Mesendoderm (in vitro differentiated cells): ENCODE results near the gene DSCAML1.

ENCODE experiments used
- DNase-seq: peaks from one replicate; pipeline ENCODE4 v3.0.0; 2013
- H2AK5ac ChIP-seq: 2 replicates; pipeline ENCODE4 v1.6.1; 2013; ENCODE audit warnings: low read length, inconsistent platforms
- H2BK120ac ChIP-seq: 2 replicates; pipeline ENCODE4 v1.6.1; 2013; ENCODE audit warnings: low read depth, mild to moderate bottlenecking, low read length, moderate library complexity, mixed read lengths
- H2BK15ac ChIP-seq: replicated peaks from 2 replicates; pipeline ENCODE4 v1.6.1; 2013; ENCODE audit warnings: low read depth, mild to moderate bottlenecking, moderate library complexity
- H2BK5ac ChIP-seq: 2 replicates; pipeline ENCODE4 v1.6.1; 2013; ENCODE audit warnings: low read length, inconsistent platforms
- H3K18ac ChIP-seq: 2 replicates; pipeline ENCODE4 v1.6.1; 2013; ENCODE audit warnings: mild to moderate bottlenecking, low read length, mixed read lengths
- H3K23ac ChIP-seq: one replicate; pipeline ENCODE4 v1.6.1; 2013; ENCODE audit warnings: low read length
- H3K27ac ChIP-seq: 2 replicates; pipeline ENCODE4 v1.5.1; 2013; ENCODE audit warnings: low read depth, mild to moderate bottlenecking, inconsistent platforms, low read length, moderate library complexity
- H3K27me3 ChIP-seq: 2 replicates; pipeline ENCODE4 v1.6.1; 2013; ENCODE audit warnings: low read length, control low read depth, mild to moderate bottlenecking, inconsistent platforms; ENCODE audit not compliant: insufficient read depth, poor library complexity
- H3K36me3 ChIP-seq: 2 replicates; pipeline ENCODE4 v1.6.1; 2013; ENCODE audit warnings: low read length, inconsistent platforms; ENCODE audit not compliant: control insufficient read depth, insufficient read depth
- H3K4ac ChIP-seq: one replicate; pipeline ENCODE4 v1.6.1; 2013; ENCODE audit warnings: low read depth, mild to moderate bottlenecking, low read length, moderate library complexity
- H3K4me1 ChIP-seq: 2 replicates; pipeline ENCODE4 v1.6.1; 2013; ENCODE audit warnings: low read depth, low read length, inconsistent platforms; ENCODE audit not compliant: control insufficient read depth
- H3K4me2 ChIP-seq: 2 replicates; pipeline ENCODE4 v1.6.1; 2013; ENCODE audit warnings: low read length
- H3K4me3 ChIP-seq: 2 replicates; pipeline ENCODE4 v1.5.1; 2013; ENCODE audit warnings: mild to moderate bottlenecking, low read length
- H3K56ac ChIP-seq: one replicate; pipeline ENCODE4 v1.6.1; 2013; ENCODE audit warnings: low read length
- H3K79me1 ChIP-seq: 2 replicates; pipeline ENCODE4 v1.6.1; 2013; ENCODE audit warnings: low read length, inconsistent platforms
- H3K79me2 ChIP-seq: 2 replicates; pipeline ENCODE4 v1.6.1; 2013; ENCODE audit warnings: mild to moderate bottlenecking, low read length; ENCODE audit not compliant: control insufficient read depth, insufficient read depth
- H3K9ac ChIP-seq: 2 replicates; pipeline ENCODE4 v1.6.1; 2013; ENCODE audit warnings: low read length, inconsistent platforms
- H4K5ac ChIP-seq: one replicate; pipeline ENCODE4 v1.6.1; 2013; ENCODE audit warnings: low read length
- H4K8ac ChIP-seq: one replicate; pipeline ENCODE4 v1.6.1; 2013; ENCODE audit warnings: low read depth, mild to moderate bottlenecking, control low read depth, low read length, moderate library complexity
- WGBS: extraction: QIAGEN DNeasy Blood & Tissue Kit; methylation state at CpG from one replicate; pipeline ENCODE4 v1.1.7; 2013; ENCODE audit warnings: low lambda C conversion rate, missing lambda C conversion rate; ENCODE audit not compliant: insufficient coverage; ENCODE audit errors: extremely low coverage; 5-methylcytosine and 5-hydroxymethylcytosine counted together

Gene DSCAML1

DNA sequence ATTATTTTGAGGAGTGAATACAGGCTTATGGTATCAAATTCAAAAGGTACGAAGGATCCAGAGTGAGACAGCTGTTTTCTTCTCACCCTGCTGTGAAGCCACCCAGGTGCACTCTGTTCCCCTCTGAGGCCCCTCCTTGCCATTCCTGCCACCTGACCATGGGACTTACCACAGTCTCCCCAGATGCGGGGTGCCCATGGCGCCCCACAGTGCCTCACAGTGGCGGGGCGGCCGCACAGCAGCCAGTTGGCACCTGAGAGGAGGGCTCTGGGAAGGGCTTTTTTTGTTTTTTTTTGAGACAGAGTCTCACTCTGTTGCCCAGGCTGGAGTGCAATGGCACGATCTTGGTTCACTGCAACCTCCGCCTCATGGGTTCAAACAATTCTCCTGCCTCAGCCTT, 317.6 kb downstream of the DSCAML1 start:
- Histone ChIP-seq H3K79me2 (no peaks in the 10 kb centered on the region), H3K4me3 (no peak overlapping the region), H3K18ac (no peak overlapping the region), H3K4me2 (no peak overlapping the region), H3K23ac (no peak overlapping the region), H2BK5ac (no peak overlapping the region), H2BK120ac (no peak overlapping the region), H3K27ac (no peak overlapping the region), H4K5ac (no peak overlapping the region), H2AK5ac (no peak overlapping the region), H3K4ac (no peak overlapping the region), H3K79me1 (no peaks in the 10 kb centered on the region), H4K8ac (no peak overlapping the region), H2BK15ac (no peak overlapping the region), H3K9ac (no peak overlapping the region), H3K4me1 (no peaks in the 10 kb centered on the region), H3K56ac (no peak overlapping the region), H3K36me3 (no peaks in the 10 kb centered on the region), H3K27me3 (no peaks in the 10 kb centered on the region)
- no CpG with 5 or more reads among the region's 8 CpGs for WGBS
- DNase-seq: no peak

DNA sequence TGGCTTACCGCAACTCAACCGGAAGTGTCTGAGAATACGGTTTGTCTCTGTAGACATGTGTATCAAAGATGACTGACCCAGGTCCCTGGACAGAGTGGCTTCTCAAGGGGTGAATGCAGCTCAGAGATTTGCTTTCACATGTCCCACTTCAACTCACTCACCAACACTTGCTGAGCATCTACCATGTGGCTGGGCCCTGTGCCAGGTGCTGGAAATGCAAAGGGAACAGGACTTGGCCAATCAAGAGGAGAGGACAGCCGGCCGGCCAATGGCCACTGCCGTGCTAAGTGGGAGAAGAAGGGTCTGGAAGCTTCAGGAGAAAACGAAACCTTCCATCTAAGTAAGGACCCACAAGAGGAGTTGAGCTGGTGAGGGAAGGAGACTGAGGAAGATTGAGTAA, 318.1 kb downstream of the DSCAML1 start:
- Histone ChIP-seq H3K27ac (no peak overlapping the region), H3K9ac (no peak overlapping the region), H3K23ac (no peak overlapping the region), H3K4me2 (no peak overlapping the region), H2BK15ac (no peak overlapping the region), H4K8ac (no peak overlapping the region), H3K27me3 (no peaks in the 10 kb centered on the region), H2BK120ac (no peak overlapping the region), H3K4me1 (no peaks in the 10 kb centered on the region), H3K4ac (no peak overlapping the region), H3K4me3 (no peak overlapping the region), H3K36me3 (no peaks in the 10 kb centered on the region), H4K5ac (no peak overlapping the region), H3K79me1 (no peaks in the 10 kb centered on the region), H3K18ac (no peak overlapping the region), H3K56ac (no peak overlapping the region), H2BK5ac (no peak overlapping the region), H3K79me2 (no peaks in the 10 kb centered on the region), H2AK5ac (no peak overlapping the region)
- WGBS: no CpG with 5 or more reads among the region's 7 CpGs
- DNase-seq: no peak

GRCh38 chr11:117478126-117478860, 318.7 kb downstream of the DSCAML1 start:
- no peak overlapping the region for H3K4me3 ChIP-seq
- H3K27ac ChIP-seq: no peak overlapping the region
- H3K36me3 ChIP-seq: no peaks in the 10 kb centered on the region
- no peak overlapping the region for H2BK5ac ChIP-seq
- H2BK15ac ChIP-seq: no peak overlapping the region
- H4K8ac ChIP-seq: no peak overlapping the region
- H3K23ac ChIP-seq: no peak overlapping the region
- H3K79me2 ChIP-seq: no peaks in the 10 kb centered on the region
- H3K9ac ChIP-seq: no peak overlapping the region
- no peak overlapping the region for H3K56ac ChIP-seq
- no peaks in the 10 kb centered on the region for H3K4me1 ChIP-seq
- WGBS: no CpG with 5 or more reads among the region's 13 CpGs
- H3K18ac ChIP-seq: no peak overlapping the region
- no peaks in the 10 kb centered on the region for H3K79me1 ChIP-seq
- no peaks in the 10 kb centered on the region for H3K27me3 ChIP-seq
- no peak overlapping the region for H3K4ac ChIP-seq
- no peak overlapping the region for H2BK120ac ChIP-seq
- H4K5ac ChIP-seq: no peak overlapping the region
- no peak overlapping the region for H3K4me2 ChIP-seq
- no peak overlapping the region for H2AK5ac ChIP-seq
- no peak for DNase-seq

GRCh38 chr11:117477721-117478120, 319.3 kb downstream of the DSCAML1 start:
- no peak overlapping the region for H4K5ac ChIP-seq
- H4K8ac ChIP-seq: no peak overlapping the region
- no peak overlapping the region for H2BK5ac ChIP-seq
- no peaks in the 10 kb centered on the region for H3K36me3 ChIP-seq
- no peak overlapping the region for H2AK5ac ChIP-seq
- H3K4me1 ChIP-seq: no peaks in the 10 kb centered on the region
- H3K27ac ChIP-seq: no peak overlapping the region
- H2BK120ac ChIP-seq: no peak overlapping the region
- no peak overlapping the region for H3K56ac ChIP-seq
- H3K4me3 ChIP-seq: no peak overlapping the region
- H3K79me2 ChIP-seq: no peaks in the 10 kb centered on the region
- no peak for DNase-seq
- H3K23ac ChIP-seq: no peak overlapping the region
- no peak overlapping the region for H3K4me2 ChIP-seq
- H3K4ac ChIP-seq: no peak overlapping the region
- no CpG with 5 or more reads among the region's 4 CpGs for WGBS
- H3K27me3 ChIP-seq: no peaks in the 10 kb centered on the region
- H3K18ac ChIP-seq: no peak overlapping the region
- no peak overlapping the region for H3K9ac ChIP-seq
- no peak overlapping the region for H2BK15ac ChIP-seq
- H3K79me1 ChIP-seq: no peaks in the 10 kb centered on the region

DNA sequence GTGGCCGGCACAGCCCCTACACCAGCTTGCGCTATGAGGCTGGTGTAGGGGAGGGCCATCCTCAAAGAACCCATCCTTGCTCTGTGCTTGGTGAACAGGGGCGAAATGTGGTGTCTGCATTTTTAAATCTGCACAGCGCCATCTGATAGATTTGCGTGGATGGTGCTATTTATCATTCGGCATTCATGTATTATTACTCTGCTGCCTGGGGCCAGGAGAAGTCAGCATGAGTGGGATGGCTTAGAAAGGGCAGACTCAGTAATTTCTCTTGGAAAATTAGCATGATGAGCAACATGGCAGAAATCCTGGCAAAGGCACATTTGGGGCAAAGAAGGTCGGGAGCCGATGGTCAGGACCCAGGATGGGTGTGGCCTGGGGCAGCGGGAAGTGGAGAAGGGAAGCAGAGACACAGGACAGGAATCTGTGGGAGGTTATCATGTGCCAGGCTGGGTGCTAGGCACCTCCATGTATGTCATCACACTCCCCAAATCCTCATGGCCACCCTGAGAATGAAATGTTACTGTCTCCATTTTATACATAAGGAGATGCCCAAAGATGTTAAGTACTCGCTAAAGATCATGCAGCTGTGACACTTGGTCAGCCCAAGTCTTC, 320.4 kb downstream of the DSCAML1 start:
- no peak for DNase-seq
- Histone ChIP-seq H3K18ac (no peak overlapping the region), H2BK120ac (no peak overlapping the region), H3K79me2 (no peaks in the 10 kb centered on the region), H4K8ac (no peak overlapping the region), H3K36me3 (no peaks in the 10 kb centered on the region), H3K79me1 (no peaks in the 10 kb centered on the region), H3K4me2 (no peak overlapping the region), H2BK15ac (no peak overlapping the region), H3K23ac (no peak overlapping the region), H3K9ac (no peak overlapping the region), H3K4me1 (no peaks in the 10 kb centered on the region), H2AK5ac (no peak overlapping the region), H3K27me3 (no peaks in the 10 kb centered on the region), H3K4ac (no peak overlapping the region), H4K5ac (no peak overlapping the region), H2BK5ac (no peak overlapping the region), H3K56ac (no peak overlapping the region), H3K27ac (no peak overlapping the region), H3K4me3 (no peak overlapping the region)
- no CpG with 5 or more reads among the region's 10 CpGs for WGBS
